ENCODE measurements around the gene IL17D.
"Not testable (repeated sequence)": the region's sequence is repeated elsewhere in the genome, so short reads cannot be mapped to it uniquely, and the experiment has no call there.

IL17D gene

GRCh38 chr13:20702915-20703779 is at the start of gene IL17D:
IL17D (plus strand) TSS chr13:20703699; CDS start chr13:20704002, 303 bp downstream.
- DNase-seq, result peak; percentile 65

GRCh38 chr13:20654156-20654555 is 49.3 kb upstream of the IL17D start:
- no peak for DNase-seq

- no peak for DNase-seq
These were observed 45.0 kb upstream of the IL17D start for GRCh38 chr13:20658451-20659040.

GRCh38 chr13:20664351-20664750 is 39.1 kb upstream of the IL17D start:
- no peak for DNase-seq

GRCh38 chr13:20666948-20667347 is 36.6 kb upstream of the IL17D start:
- DNase-seq, result peak; percentile 15

- no peak for DNase-seq
These were observed 35.6 kb upstream of the IL17D start for GRCh38 chr13:20667857-20668437.

GRCh38 chr13:20669162-20669561 is 34.3 kb upstream of the IL17D start:
- DNase-seq, result no peak

GRCh38 chr13:20671789-20672188 is 31.7 kb upstream of the IL17D start:
- no peak for DNase-seq

GRCh38 chr13:20672772-20673171 is 30.7 kb upstream of the IL17D start:
- DNase-seq, result no peak

- no peak for DNase-seq
These were observed 29.8 kb upstream of the IL17D start for GRCh38 chr13:20673715-20674114.

- no peak for DNase-seq
These were observed 27.3 kb upstream of the IL17D start for GRCh38 chr13:20676213-20676612.

GRCh38 chr13:20678606-20679005 is 24.9 kb upstream of the IL17D start:
- DNase-seq, result not testable (repeated sequence)

GRCh38 chr13:20679879-20680278 is 23.6 kb upstream of the IL17D start:
- no peak for DNase-seq

- no peak for DNase-seq
These were observed 23.0 kb upstream of the IL17D start for GRCh38 chr13:20680416-20681080.

- not testable (repeated sequence) for DNase-seq
These were observed 22.0 kb upstream of the IL17D start for GRCh38 chr13:20681481-20681880.

GRCh38 chr13:20682061-20682460 is 21.4 kb upstream of the IL17D start:
- no peak for DNase-seq

GRCh38 chr13:20684041-20684440 is 19.5 kb upstream of the IL17D start:
- no peak for DNase-seq

- no peak for DNase-seq
These were observed 19.0 kb upstream of the IL17D start for GRCh38 chr13:20684546-20684945.

- no peak for DNase-seq
These were observed 18.4 kb upstream of the IL17D start for GRCh38 chr13:20685092-20685491.

GRCh38 chr13:20686167-20686566 is 17.3 kb upstream of the IL17D start:
- DNase-seq, result no peak

- DNase-seq, result no peak
These were observed 16.5 kb upstream of the IL17D start for GRCh38 chr13:20686863-20687579.

- no peak for DNase-seq
These were observed 14.2 kb upstream of the IL17D start for GRCh38 chr13:20689291-20689690.

GRCh38 chr13:20691616-20692015 is 11.9 kb upstream of the IL17D start:
- DNase-seq, result no peak

Data from hematopoietic multipotent progenitor cell treated with erythropoietin and hydrocortisone succinate and interleukin-3 and kit ligand, for 4 days (in vitro differentiated cells).